SK-N-MC (cell line): ENCODE results near the gene LRRC4C.

Source experiments
- DNase-seq: peaks from one replicate; pipeline ENCODE4 v3.0.0-alpha.2; 2011; ENCODE audit warnings: low read depth, low spot score
- H3K27ac ChIP-seq: fragments of 200-600 bp; sonication (generic); 2 replicates; pipeline ENCODE4 v1.5.1; 2016; ENCODE audit warnings: mixed run types
- H3K36me3 ChIP-seq: fragments of 200-600 bp; sonication (generic); 2 replicates; pipeline ENCODE4 v1.6.1; 2017; ENCODE audit warnings: antibody characterized with exemption, low read length, mixed read lengths; ENCODE audit not compliant: insufficient read depth
- H3K4me3 ChIP-seq: fragments of 200-600 bp; sonication (generic); 2 replicates; pipeline ENCODE4 v1.5.1; 2016
- H3K9ac ChIP-seq: fragments of 200-600 bp; sonication (generic); 2 replicates; pipeline ENCODE4 v1.8.0; 2017; ENCODE audit warnings: mixed run types, mixed read lengths; ENCODE audit not compliant: insufficient read length
- H3K9me3 ChIP-seq: fragments of 200-600 bp; sonication (generic); 2 replicates; pipeline ENCODE4 v1.6.1; 2017; ENCODE audit warnings: low read depth, mild to moderate bottlenecking, antibody characterized with exemption, low read length, moderate library complexity, mixed read lengths
- EZH2 ChIP-seq: fragments of 200-600 bp; sonication (generic); IDR thresholded peaks from one replicate; pipeline ENCODE4 v1.6.1; 2017; ENCODE audit warnings: antibody characterized with exemption
- FOXP2 ChIP-seq: optimal IDR thresholded peaks from 2 replicates; pipeline ENCODE3; 2011; ENCODE audit warnings: mild to moderate bottlenecking, moderate library complexity; ENCODE audit not compliant: insufficient read depth; ENCODE audit errors: extremely low read length, control extremely low read depth
- POLR2AphosphoS5 ChIP-seq: IDR thresholded peaks from 2 replicates; pipeline ENCODE4 v1.6.1; 2012; ENCODE audit warnings: mild to moderate bottlenecking, low read depth, low read length, borderline replicate concordance

Gene LRRC4C

GRCh38 chr11:40287916-40288803 is 1171.3 kb downstream of the LRRC4C start:
- Histone ChIP-seq H3K36me3 (no peaks in the 10 kb centered on the region), H3K4me3 (no peak overlapping the region; the same call in 1 of the 2 replicates), H3K9ac (no peak overlapping the region), H3K9me3 (no peaks in the 10 kb centered on the region), H3K27ac (no peak overlapping the region)
- DNase-seq = no peak
- no peak for TF ChIP-seq EZH2
- TF ChIP-seq FOXP2 = no peak

GRCh38 chr11:40286137-40286536 is 1173.3 kb downstream of the LRRC4C start:
- no peak for DNase-seq
- no peak overlapping the region for H3K27ac ChIP-seq

DNA sequence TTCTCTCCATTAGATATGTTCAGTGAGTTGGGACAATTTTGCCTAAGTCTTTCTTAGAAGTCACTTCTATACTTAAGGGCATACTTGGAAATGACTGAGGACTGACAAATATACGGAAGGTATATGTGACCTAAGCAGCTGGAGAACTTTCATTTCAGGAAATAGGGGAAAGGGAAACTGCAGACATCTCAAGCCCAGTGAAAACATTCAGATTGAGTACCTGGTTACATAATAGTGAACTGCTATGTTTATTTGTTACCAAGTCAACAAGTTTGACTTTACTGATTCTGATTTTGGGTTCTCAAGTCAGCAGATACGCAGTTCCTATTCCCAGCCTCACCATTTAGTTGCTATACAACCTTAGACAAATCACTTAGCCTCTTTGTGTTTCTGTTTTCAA is 1173.9 kb downstream of the LRRC4C start:
- Histone ChIP-seq H3K27ac (no peak overlapping the region), H3K9ac (no peak overlapping the region), H3K4me3 (no peak overlapping the region), H3K9me3 (no peaks in the 10 kb centered on the region), H3K36me3 (no peaks in the 10 kb centered on the region)
- TF ChIP-seq POLR2AphosphoS5 (no peak), EZH2 (no peak), FOXP2 (no peak)
- DNase-seq = no peak

More at GRCh38 chr11:40286137-40286536, 1173.3 kb downstream of the LRRC4C start:
- Histone ChIP-seq H3K9me3 (no peaks in the 10 kb centered on the region), H3K9ac (no peak overlapping the region), H3K4me3 (0 out of 2 replicates have a peak overlapping the region, but pooled peaks have one; percentile 8), H3K36me3 (no peaks in the 10 kb centered on the region)
- TF ChIP-seq EZH2 (no peak), FOXP2 (no peak), POLR2AphosphoS5 (no peak)

- no peak overlapping the region for H3K4me3 ChIP-seq
- H3K36me3 ChIP-seq = peaks cover 4% of the 10 kb centered on the region; the same call in 1 of the 2 replicates
- H3K9ac ChIP-seq = no peak overlapping the region
- H3K9me3 ChIP-seq = no peaks in the 10 kb centered on the region
- DNase-seq = no peak
- TF ChIP-seq FOXP2 = no peak
- TF ChIP-seq POLR2AphosphoS5 = no peak
- no peak for TF ChIP-seq EZH2
- H3K27ac ChIP-seq = no peak overlapping the region
Observed at GRCh38 chr11:40281052-40281580, 1178.3 kb downstream of the LRRC4C start.

- Histone ChIP-seq H3K27ac (no peak overlapping the region), H3K9me3 (no peaks in the 10 kb centered on the region)
Observed at GRCh38 chr11:40280159-40281051, 1179.0 kb downstream of the LRRC4C start.

DNA sequence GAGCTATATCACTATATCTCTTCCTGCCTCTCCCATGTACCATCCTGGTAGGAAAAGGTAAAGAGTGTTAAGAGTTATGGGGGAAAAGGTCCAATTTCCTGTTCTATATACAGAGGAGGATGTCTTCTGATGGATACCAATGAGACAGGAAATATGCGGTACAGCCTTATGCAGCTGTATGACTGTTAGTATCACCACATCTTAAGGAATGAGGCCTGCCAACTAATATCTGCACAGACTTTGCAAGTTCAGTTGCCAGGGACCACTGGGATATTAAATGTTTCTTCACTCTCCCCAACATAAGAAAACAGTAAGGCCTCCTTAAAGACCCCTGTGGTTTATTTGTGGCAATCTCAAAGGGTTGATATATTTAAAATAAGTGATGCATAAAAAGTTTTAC is 1182.5 kb downstream of the LRRC4C start:
- Histone ChIP-seq H3K9me3 (no peaks in the 10 kb centered on the region), H3K9ac (no peak overlapping the region), H3K4me3 (no peak overlapping the region), H3K27ac (no peak overlapping the region), H3K36me3 (peaks cover 4% of the 10 kb centered on the region; the same call in 1 of the 2 replicates)
- no peak for TF ChIP-seq FOXP2
- no peak for TF ChIP-seq POLR2AphosphoS5
- no peak for TF ChIP-seq EZH2
- no peak for DNase-seq

More at GRCh38 chr11:40280159-40281051, 1179.0 kb downstream of the LRRC4C start:
- Histone ChIP-seq H3K4me3 (no peak overlapping the region), H3K9ac (no peak overlapping the region), H3K36me3 (peaks cover 4% of the 10 kb centered on the region; the same call in 1 of the 2 replicates)
- TF ChIP-seq FOXP2 = no peak
- no peak for TF ChIP-seq POLR2AphosphoS5
- TF ChIP-seq EZH2 = no peak
- no peak for DNase-seq

DNA sequence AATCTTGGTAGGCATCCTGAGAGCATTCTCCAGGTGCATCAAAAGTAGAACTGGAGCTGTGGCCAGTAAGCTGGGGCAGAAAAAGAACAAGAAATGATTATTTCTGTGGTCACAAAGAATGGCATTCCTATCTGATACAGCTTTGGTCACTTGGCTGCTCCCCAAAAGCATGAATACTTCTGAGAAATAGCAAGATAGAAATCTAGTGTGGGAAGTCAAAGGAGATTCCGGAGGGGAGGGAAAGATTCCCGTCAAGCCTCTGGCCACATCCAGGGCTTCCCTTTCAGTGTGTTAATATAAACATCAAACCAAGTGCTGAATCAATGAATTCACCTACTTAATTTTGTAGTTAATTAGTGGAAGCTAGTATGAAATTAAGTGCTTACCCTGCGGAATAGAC is 1185.4 kb downstream of the LRRC4C start:
- Histone ChIP-seq H3K9ac (no peak overlapping the region), H3K27ac (no peak overlapping the region)
- no peak for DNase-seq

More for the DNA sequence above, 1185.4 kb downstream of the LRRC4C start:
- H3K4me3 ChIP-seq = no peak overlapping the region
- no peak for TF ChIP-seq POLR2AphosphoS5
- no peak for TF ChIP-seq FOXP2
- no peak for TF ChIP-seq EZH2
- H3K36me3 ChIP-seq = peaks cover 4% of the 10 kb centered on the region; the same call in 1 of the 2 replicates
- H3K9me3 ChIP-seq = no peaks in the 10 kb centered on the region
